ENCODE results near the gene TMIGD3.

- TF ChIP-seq CTCF (conservative IDR thresholded peaks at IDR 0.05) (no peak), EZH2 (IDR thresholded peaks at IDR 0.05; ENCODE audit: low read depth) (no peak)
Observed at GRCh38 chr1:111483876-111484275, 19.6 kb downstream of the TMIGD3 start.
